KMS-11 (cell line): ENCODE data around the gene RHBDD1.

Experiments used
- H2AFZ ChIP-seq: fragments of 200-600 bp; sonication (generic); 2 replicates; pipeline ENCODE4 v1.6.1; 2016; ENCODE audit warnings: antibody characterized with exemption, mixed run types, low read depth
- H3K27ac ChIP-seq: fragments of 200-600 bp; sonication (generic); 2 replicates; pipeline ENCODE4 v1.6.1; 2016; ENCODE audit warnings: mild to moderate bottlenecking, mixed run types
- H3K27me3 ChIP-seq: fragments of 200-600 bp; sonication (generic); 2 replicates; pipeline ENCODE4 v1.6.1; 2017; ENCODE audit warnings: mild to moderate bottlenecking, low read depth, mixed run types, moderate library complexity; ENCODE audit not compliant: insufficient read depth
- H3K36me3 ChIP-seq: fragments of 200-600 bp; sonication (generic); 2 replicates; pipeline ENCODE4 v1.6.1; 2017; ENCODE audit warnings: mild to moderate bottlenecking, mixed run types; ENCODE audit not compliant: insufficient read depth
- H3K4me1 ChIP-seq: fragments of 200-600 bp; sonication (generic); 2 replicates; pipeline ENCODE4 v1.6.1; 2016; ENCODE audit warnings: mild to moderate bottlenecking, low read depth, mixed run types; ENCODE audit not compliant: poor library complexity, severe bottlenecking
- H3K4me2 ChIP-seq: fragments of 200-600 bp; sonication (generic); 2 replicates; pipeline ENCODE4 v1.7.0; 2016; ENCODE audit warnings: mild to moderate bottlenecking, mixed run types
- H3K4me3 ChIP-seq: fragments of 200-600 bp; sonication (generic); IDR thresholded peaks from 2 replicates; pipeline ENCODE4 v1.6.1; 2017; ENCODE audit warnings: low read depth, low read length, mixed read lengths; ENCODE audit not compliant: insufficient read depth
- H3K79me2 ChIP-seq: fragments of 200-600 bp; sonication (generic); 2 replicates; pipeline ENCODE4 v1.6.1; 2016; ENCODE audit warnings: low read depth, mixed run types; ENCODE audit not compliant: insufficient read depth
- H3K9ac ChIP-seq: fragments of 200-600 bp; sonication (generic); 2 replicates; pipeline ENCODE4 v1.6.1; 2016; ENCODE audit warnings: mild to moderate bottlenecking, mixed run types
- H4K20me1 ChIP-seq: fragments of 200-600 bp; sonication (generic); 2 replicates; pipeline ENCODE4 v1.6.1; 2016; ENCODE audit warnings: mild to moderate bottlenecking, mixed run types; ENCODE audit not compliant: insufficient read depth
- CTCF ChIP-seq: fragments of 200-600 bp; sonication (generic); conservative IDR thresholded peaks from 2 replicates; pipeline ENCODE4 v1.6.1; 2017; ENCODE audit warnings: low read depth, mild to moderate bottlenecking, antibody characterized with exemption, low read length, moderate library complexity, mixed read lengths

RHBDD1 gene

GRCh38 chr2:226892729-226893128 is 56.9 kb downstream of the RHBDD1 start:
- no peaks in the 10 kb centered on the region for H3K79me2 ChIP-seq
- no peak overlapping the region for H3K4me3 ChIP-seq
- TF ChIP-seq CTCF, result no peak
- H3K27ac ChIP-seq, result no peak overlapping the region
- H4K20me1 ChIP-seq, result no peaks in the 10 kb centered on the region
- no peak overlapping the region for H3K4me2 ChIP-seq
- no peaks in the 10 kb centered on the region for H3K36me3 ChIP-seq
- no peak overlapping the region for H2AFZ ChIP-seq
- H3K9ac ChIP-seq, result no peak overlapping the region
- H3K27me3 ChIP-seq, result no peaks in the 10 kb centered on the region
- no peaks in the 10 kb centered on the region for H3K4me1 ChIP-seq

DNA sequence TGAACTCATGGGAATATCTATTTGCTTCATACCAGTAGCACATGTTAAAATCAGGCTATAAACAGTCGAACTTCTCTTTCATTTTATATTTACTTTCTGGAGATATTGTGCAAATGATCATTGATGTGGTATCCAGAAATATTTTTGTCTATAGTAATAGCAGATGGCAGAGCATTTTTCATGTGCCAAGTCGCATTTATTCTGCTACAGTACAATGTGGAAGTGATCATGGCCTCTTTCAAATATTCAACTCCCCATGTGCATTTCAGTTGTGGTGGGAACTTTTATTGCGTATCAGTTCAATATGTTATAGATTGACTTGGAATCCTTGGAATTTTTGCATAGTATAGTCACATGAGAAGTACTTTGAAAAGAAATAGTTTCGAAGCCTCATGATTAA is 57.4 kb downstream of the RHBDD1 start:
- H3K4me1 ChIP-seq, result no peaks in the 10 kb centered on the region
- H3K27ac ChIP-seq, result no peak overlapping the region
- H3K36me3 ChIP-seq, result no peaks in the 10 kb centered on the region
- H3K27me3 ChIP-seq, result no peaks in the 10 kb centered on the region
- no peak overlapping the region for H3K4me3 ChIP-seq
- no peak for TF ChIP-seq CTCF
- no peaks in the 10 kb centered on the region for H3K79me2 ChIP-seq
- no peak overlapping the region for H3K9ac ChIP-seq
- no peaks in the 10 kb centered on the region for H4K20me1 ChIP-seq
- H2AFZ ChIP-seq, result no peak overlapping the region
- H3K4me2 ChIP-seq, result no peak overlapping the region

- no peak for TF ChIP-seq CTCF
- no peaks in the 10 kb centered on the region for H4K20me1 ChIP-seq
- no peaks in the 10 kb centered on the region for H3K79me2 ChIP-seq
- H2AFZ ChIP-seq, result no peak overlapping the region
- no peaks in the 10 kb centered on the region for H3K36me3 ChIP-seq
- no peak overlapping the region for H3K4me2 ChIP-seq
- H3K4me3 ChIP-seq, result no peak overlapping the region
- H3K27ac ChIP-seq, result no peak overlapping the region
- H3K9ac ChIP-seq, result no peak overlapping the region
- no peaks in the 10 kb centered on the region for H3K27me3 ChIP-seq
- H3K4me1 ChIP-seq, result no peaks in the 10 kb centered on the region
These were observed 58.9 kb downstream of the RHBDD1 start for GRCh38 chr2:226894752-226895151.

DNA sequence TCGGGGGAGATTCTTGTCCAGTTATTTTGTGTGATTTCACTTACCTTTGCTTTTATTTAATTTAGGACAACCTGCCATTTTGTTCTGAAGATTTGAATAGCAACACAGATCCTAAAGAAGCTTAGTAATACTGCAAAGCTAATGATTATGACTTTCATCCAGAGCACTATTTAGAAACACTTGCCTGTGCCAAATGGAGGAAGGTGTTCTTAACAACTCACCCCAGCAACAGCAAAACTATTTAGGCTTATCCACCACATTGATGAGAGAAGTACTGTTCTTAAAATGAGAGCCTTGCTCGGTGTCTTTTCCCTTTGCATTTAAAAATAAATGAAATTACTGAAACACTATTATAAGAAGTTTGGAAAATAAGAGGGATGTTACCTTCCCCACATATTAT is 59.7 kb downstream of the RHBDD1 start:
- Histone ChIP-seq H3K4me1 (no peaks in the 10 kb centered on the region), H3K27ac (no peak overlapping the region), H3K27me3 (no peaks in the 10 kb centered on the region), H4K20me1 (no peaks in the 10 kb centered on the region), H3K4me3 (no peak overlapping the region), H3K79me2 (no peaks in the 10 kb centered on the region), H3K9ac (no peak overlapping the region), H2AFZ (no peak overlapping the region), H3K36me3 (no peaks in the 10 kb centered on the region), H3K4me2 (no peak overlapping the region)
- no peak for TF ChIP-seq CTCF

- no peaks in the 10 kb centered on the region for H3K27me3 ChIP-seq
- TF ChIP-seq CTCF, result no peak
- H2AFZ ChIP-seq, result no peak overlapping the region
- no peak overlapping the region for H3K9ac ChIP-seq
- no peaks in the 10 kb centered on the region for H3K4me1 ChIP-seq
- no peak overlapping the region for H3K27ac ChIP-seq
- H3K79me2 ChIP-seq, result no peaks in the 10 kb centered on the region
- no peak overlapping the region for H3K4me3 ChIP-seq
- H4K20me1 ChIP-seq, result no peaks in the 10 kb centered on the region
- no peaks in the 10 kb centered on the region for H3K36me3 ChIP-seq
- H3K4me2 ChIP-seq, result no peak overlapping the region
These were observed 62.3 kb downstream of the RHBDD1 start for GRCh38 chr2:226898121-226898520.
